H54 (cell line): ENCODE results near the gene MANEAL.

ENCODE experiments used
- DNase-seq: peaks from one replicate; pipeline ENCODE4 v3.0.0; 2011; ENCODE audit warnings: low spot score, mixed read lengths; ENCODE audit not compliant: insufficient read length
- FAIRE-seq: peaks from 3 replicates; lab custom pipeline; 2011; peaks lifted over from hg19 to GRCh38; lab: Jason Lieb, UNC
- POLR2A ChIP-seq: IDR thresholded peaks from 2 replicates; pipeline ENCODE4 v1.6.1; 2011; ENCODE audit warnings: low read depth, mild to moderate bottlenecking, low read length

The MANEAL gene, protein sequence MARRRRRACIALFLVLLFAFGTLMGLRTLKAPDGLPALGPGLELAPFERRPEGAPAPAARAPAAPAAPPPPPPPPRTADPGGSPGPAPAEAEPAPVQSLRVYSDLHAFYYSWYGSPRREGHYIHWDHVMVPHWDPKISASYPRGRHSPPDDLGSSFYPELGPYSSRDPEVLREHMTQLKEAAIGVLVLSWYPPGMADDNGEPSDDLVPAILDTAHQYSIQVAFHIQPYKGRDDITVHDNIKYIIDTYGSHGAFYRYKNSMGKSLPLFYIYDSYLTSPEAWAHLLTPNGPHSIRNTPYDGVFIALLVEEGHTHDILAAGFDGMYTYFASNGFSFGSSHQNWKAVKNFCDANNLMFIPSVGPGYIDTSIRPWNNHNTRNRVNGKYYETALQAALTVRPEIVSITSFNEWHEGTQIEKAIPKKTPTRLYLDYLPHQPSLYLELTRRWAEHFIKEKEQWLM

DNA sequence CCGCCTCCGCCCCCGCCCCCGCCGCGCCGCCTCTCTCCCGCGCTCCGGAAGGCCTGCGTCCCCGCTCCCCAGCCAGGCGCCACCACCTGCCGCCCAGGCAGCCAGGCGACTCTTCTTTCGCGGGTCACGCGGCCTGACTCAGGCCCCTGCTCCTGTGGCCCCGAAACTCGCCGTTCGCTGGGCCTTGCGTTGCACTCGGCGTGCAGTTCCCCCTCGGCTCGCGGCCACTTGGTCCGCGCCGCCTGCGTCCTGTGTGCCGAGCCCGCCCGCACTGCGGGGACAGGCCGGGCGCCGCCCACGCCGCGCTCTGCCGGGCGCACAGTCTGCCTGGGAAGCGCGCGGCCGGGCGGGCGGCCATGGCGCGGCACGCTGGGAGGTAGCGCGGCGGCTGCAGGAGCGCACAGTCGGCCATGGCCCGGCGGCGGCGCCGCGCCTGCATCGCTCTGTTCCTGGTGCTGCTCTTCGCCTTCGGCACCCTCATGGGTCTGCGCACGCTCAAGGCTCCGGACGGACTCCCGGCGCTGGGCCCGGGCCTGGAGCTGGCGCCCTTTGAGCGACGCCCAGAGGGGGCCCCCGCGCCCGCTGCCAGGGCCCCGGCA is at the start of gene MANEAL:
TSS of gene MANEAL (plus strand) at position 75 of the 599 bp plus-strand sequence. CDS start at position 411, 336 bp downstream.
- DNase-seq (peak; percentile 82), FAIRE-seq (no peak)
- no peak for TF ChIP-seq POLR2A

DNA sequence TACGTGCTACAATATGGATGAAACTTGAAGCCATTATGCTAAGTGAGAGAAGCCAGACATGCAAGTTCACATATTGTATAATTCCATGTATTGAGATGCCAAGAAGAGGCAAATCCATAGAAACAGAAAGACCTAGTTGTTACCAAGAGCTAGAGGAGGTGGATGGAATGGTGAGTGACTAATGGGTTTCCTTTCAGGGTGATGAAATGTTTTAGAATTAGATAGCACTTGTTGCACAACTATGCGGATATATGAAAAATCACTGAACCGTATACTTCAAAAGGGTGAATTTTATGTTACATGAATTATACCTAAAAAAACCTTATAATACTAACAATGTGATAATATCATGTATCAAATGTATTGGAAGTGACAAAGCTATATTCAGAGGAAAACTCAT is 46.8 kb upstream of the MANEAL start:
- DNase-seq = no peak
- no peak for TF ChIP-seq POLR2A
- FAIRE-seq = no peak

DNA sequence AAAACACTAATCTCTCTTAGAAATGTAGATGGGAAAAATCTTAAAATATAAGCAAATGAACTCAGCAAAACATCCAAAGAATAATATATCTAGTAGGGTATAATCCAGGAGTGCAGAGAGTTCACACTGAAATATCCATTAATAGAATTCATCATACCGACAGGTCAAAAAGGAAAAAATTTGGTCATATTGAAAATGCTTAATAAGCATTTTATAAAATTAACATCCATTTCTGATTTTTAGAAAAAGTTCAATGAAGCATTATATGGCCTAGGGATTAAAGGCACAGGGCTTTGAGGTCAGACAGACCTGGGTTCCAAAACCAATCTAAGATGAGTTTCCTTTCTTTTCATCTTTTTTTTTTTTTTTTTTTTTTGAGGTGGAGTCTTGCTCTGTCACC is 45.1 kb upstream of the MANEAL start:
- TF ChIP-seq POLR2A = no peak
- no peak for FAIRE-seq
- no peak for DNase-seq

DNA sequence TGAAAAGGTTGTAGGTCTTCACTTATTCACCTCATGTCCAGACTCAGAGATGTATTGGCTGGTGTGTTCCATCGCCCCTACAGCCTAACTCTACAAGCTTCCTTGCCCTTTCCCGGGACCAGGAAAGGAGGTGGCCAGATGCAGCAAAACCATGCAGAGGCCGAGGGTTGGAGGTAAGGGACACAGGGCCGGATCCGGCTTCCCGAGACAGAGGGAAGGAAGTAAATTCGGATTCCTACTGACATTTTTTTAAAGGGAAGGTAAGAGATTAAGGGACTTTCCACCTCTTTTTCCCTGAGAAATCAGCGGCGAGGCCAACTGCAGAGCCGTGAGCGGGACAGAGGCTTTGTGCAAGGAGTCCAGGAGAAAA is 41.4 kb upstream of the MANEAL start:
- DNase-seq = no peak
- TF ChIP-seq POLR2A = no peak

DNA sequence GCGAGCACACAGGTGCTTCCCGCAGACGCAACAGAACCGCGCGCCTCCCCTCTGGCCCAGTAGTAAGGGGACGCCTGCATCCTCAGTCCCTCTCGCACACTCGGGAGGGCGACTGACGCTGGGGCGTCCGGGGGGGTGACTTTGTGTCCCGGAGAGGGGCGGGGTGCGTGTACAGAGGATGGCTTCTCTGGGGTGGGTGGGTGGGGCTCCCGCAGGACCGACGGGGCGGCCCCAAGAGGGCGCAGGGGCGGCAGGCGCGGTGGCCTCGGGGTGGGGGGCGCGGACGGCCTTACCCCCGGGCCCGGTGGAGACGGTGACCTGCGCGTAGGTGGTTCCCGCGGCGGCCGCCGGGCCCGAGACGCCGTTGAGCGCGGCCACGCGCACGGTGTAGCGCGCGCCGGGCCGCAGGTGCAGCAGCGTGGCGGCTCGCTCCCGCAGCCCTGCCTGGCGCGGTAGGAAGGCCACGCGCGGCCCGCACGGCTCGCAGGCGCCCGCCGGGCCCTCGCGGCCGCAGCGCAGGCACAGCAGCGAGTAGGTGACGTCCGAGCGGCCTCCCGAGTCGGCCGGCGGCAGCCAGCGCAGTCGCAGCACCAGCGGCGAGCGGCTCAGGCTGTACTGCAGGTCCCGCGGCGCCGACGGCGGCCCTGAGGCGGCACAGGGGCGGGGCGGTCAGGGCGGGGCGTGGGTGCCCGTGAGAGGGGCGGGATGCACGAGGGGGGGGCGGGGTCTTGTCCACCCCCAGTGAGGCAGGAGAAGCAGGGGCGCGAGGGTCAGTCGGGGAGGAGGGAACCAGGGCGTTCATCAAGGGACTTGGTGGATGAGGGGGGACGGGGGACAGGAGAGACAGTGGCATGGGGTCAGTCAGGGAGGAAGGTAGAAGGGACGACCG is 40.8 kb upstream of the MANEAL start:
- FAIRE-seq = no peak
- no peak for TF ChIP-seq POLR2A

More for the DNA sequence above, 41.4 kb upstream of the MANEAL start:
- FAIRE-seq = no peak

DNA sequence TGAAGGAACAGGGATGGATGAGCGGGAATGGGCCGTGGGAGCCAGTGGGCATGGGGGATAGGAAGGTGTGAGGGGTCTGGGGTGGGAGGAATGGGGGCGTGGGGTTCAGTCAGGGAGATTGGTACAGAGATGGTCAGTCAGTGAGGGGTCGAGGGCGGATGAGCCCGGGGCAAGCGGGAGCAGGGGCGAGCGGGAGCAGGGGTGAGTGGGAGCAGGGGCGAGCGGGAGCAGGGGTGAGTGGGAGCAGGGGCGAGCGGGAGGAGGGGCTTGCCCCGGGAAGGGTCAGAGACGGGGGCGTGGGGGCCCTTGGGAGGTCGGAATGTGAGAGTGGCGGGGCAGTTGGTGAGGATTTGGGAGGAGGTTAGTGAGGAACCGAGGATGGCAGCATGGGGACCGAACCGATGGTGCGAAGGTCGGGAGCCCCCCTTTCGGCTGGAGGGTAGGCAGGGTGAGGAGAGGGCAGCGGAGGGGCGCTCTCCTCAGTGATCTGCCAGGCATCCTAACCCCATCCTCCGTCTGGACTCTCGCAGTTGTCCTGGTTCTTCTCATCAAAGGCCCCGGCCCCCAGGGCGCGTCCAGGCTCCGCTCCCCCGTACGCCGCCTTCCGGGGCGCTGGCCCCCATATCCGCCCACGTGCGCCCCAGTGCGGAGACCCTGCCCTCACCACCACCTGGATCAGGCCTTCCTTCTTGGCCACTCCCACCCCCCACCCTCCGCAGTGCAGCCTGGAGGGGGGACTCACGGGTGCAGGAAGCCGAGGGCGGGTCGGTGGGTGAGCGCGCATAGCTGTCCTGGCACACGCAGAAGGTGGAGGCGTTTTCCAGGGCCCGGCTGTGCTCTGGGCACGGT is 40.0 kb upstream of the MANEAL start:
- DNase-seq (no peak), FAIRE-seq (no peak)
- TF ChIP-seq POLR2A = no peak

More for the DNA sequence above, 40.8 kb upstream of the MANEAL start:
- DNase-seq = no peak

DNA sequence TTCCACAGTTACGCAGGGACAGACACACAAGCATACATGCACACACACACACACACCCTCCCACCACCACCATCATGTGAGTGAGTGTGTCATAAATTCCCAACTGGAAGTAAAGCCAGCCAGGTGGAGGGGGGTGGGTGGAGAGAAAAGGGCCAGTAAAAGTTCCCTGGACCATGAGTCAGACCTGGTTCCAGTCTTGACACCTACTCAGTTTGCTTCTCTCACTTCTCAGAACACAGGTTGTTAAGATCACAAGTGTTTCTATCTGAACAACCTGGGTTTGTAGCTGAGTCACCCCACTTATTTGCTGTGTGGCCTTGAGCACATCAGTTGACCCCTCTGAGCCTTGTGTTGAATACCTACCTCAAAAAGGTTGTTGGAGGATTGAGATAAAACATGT is 38.4 kb upstream of the MANEAL start:
- no peak for FAIRE-seq
- no peak for TF ChIP-seq POLR2A
- DNase-seq = peak; percentile 51

DNA sequence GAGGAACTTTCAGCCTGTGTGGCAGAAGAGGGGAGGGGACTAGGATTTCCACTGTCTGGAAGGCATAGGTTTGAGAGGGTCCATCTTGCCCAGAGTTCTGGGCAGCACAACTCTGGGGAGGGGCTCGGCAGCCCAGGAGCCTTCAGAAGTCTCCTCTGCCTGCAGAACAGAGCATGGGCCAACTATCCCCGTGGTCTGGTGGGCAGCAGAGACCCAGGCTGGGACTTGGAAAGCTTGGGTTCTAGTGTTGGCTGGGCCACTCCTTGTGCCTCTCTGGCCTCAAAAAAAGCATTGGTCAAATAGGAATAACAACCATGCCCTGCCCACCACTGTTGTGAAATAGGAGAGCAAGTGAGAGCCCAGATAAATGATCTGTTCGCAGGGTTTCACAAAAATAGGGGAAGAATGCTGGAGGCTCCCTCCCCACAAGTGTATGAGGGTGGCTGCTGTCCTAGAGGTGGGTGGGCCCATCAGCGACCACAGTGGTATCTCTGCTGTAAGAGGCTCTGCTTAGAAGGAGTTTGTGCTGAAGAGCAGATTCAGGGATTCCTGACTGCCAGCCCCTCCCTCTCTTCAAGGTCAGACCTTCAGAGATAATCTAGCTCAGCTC is 37.6 kb upstream of the MANEAL start:
- TF ChIP-seq POLR2A = no peak
- no peak for DNase-seq

DNA sequence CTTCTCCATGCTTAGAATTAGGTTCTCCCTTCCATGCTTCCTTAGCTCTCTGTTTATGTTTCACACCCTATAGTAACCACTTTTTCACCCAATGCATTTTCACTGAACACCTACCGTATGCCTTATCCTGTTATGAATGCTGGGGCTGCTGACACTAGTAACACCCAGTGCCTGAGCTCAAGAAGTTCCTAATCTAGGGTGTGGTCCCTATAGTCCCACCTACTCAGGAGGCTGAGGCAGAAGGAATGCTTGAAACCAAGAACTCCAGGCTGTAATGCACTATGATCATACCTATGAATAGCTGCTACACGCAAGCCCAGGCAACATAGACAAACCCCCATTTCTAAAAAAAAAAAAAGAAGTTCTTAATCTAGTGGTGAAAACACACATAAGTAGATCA is 34.2 kb upstream of the MANEAL start:
- DNase-seq (no peak), FAIRE-seq (no peak)
- no peak for TF ChIP-seq POLR2A

More for the DNA sequence above, 37.6 kb upstream of the MANEAL start:
- no peak for FAIRE-seq

DNA sequence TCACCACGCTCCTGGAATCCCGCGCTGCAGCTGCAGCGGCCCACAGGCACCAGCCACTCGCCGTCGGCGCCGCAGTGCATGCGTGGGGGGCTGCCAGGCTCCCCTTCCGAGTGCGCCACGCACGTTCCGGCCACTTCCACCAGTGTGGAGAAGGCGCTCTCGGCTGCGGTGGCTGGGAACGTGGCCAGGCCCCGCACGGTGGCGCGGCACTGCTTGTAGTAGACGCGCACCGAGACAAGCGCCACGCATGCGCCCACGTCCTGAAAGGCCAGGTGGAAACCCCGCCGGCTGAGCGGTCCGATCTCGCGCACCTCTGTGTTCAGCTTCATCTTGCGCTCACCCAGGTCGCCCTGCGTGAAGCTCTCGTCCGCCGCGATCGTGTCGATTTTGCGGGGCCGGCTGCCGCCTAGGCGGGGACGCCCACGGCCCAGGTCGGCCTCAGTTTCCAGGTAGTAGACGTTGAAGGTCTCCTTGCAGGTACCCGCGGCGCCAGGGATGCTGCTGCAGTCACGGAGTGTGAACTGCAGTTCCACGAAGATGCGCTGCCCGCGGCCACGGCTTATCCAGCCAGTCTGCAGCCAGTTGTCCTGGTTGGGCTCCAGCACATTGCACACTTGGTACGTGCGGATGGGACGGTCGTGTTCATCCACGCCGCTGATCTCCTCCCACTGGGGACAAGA is 32.1 kb upstream of the MANEAL start:
- TF ChIP-seq POLR2A = no peak
- DNase-seq = no peak
- FAIRE-seq = no peak

DNA sequence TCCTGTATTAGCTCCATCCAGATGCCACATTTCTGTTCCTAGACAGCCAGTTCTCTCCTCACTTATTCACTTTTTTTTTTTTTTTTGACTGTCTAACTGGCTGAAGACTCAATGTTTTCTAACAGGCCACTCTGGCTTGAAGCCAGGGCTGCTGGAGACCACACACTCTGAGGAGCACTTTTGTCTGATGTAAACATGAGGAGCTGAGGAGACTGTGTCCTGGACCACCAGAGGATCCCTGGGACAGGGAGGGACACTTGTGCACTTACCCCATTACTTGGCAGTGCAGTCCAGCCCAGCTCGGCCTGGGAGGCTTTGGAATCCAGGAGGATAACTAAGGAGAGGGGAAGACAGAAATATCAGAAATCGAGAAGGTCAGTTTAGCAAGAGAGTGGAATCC is 31.1 kb upstream of the MANEAL start:
- no peak for DNase-seq
- TF ChIP-seq POLR2A = no peak
- FAIRE-seq = no peak

DNA sequence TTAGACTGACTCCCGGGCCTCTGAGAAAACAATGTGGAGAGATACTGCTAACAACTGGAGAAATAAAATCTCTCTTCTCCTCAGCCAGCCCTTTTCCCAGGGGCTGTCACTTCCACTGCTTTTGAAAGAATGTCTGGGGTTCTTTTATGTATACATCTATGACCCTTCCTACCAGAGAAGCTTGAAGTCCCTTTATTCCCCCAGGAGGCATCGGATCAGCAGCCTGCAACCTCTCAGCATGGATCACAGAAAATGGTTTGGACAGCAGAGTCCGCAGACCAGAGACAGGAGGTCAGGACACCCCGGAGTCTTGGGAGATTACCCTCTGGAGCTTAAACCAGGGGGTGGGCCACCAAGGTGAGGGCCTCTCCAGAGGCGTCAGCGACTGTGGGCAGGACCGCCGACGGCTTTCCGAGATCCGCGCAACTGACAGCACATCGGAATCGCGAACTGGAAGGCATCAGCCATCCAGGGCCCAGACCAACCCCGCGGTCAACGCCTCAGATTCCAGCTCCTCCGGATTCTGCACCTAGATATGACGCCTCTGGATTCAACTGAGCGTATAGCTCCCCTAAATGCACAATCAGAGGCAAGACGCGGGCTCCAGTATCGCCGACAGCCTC is 29.7 kb upstream of the MANEAL start:
- TF ChIP-seq POLR2A = no peak
- DNase-seq (no peak), FAIRE-seq (no peak)

DNA sequence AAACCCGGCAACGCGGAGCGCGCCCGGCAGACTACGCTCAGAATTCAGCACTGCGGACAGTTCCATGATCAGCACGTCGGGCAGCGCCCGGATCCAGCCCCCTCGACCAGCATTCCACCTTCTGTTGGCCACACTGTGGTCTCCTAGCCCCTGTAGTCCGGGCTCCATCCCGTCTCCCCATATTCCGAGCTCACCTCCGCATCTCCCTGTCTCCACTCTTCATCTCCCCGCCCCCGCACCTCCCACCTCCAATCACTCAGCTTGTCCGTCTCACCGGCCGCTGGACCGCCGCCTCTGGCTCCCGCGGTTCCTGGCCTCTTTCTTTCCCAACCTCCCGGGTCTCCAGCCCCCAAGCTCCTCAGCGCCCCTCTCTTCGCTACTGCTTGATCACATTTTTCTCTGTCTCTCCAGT is 29.2 kb upstream of the MANEAL start:
- FAIRE-seq (no peak), DNase-seq (no peak)

More for the DNA sequence above, 29.2 kb upstream of the MANEAL start:
- TF ChIP-seq POLR2A = no peak
